B cell (primary cell): ENCODE results near the gene PI4KB. TPM values are rescaled to one million over a fixed set of nuclear protein-coding genes. Genes with fewer than 3 reads are reported as not detected.

Experiments used
- ATAC-seq: fragments of 200-7000 bp; cut with Tn5 transposase; one replicate; pipeline ENCODE4 v1.10.0; 2021; ENCODE audit warnings: low read depth, mild to moderate bottlenecking, moderate number of reproducible peaks, moderate library complexity
- CTCF ChIA-PET: fragments of 350-600 bp; sonication (Branson Sonifier 250); formaldehyde crosslinking; loops from one replicate; lab custom pipeline; 2021; ENCODE audit warnings: antibody characterized with exemption, inconsistent platforms; lab: Charles Lee
- POLR2A ChIA-PET: fragments of 350-600 bp; sonication (Branson Sonifier 250); formaldehyde crosslinking; loops from one replicate; lab custom pipeline; 2021; ENCODE audit warnings: antibody characterized with exemption; lab: Charles Lee
- DNase-seq: peaks from one replicate; pipeline ENCODE4 v3.0.0; 2013
- H2AFZ ChIP-seq: 2 replicates; pipeline ENCODE4 v1.6.1; 2012; ENCODE audit warnings: mild to moderate bottlenecking, low read depth, low read length; ENCODE audit not compliant: insufficient read depth, poor library complexity, severe bottlenecking
- H3K27ac ChIP-seq, 2 donors: 1 replicate in 1 of 2; 2 replicates in 1 of 2; pipeline ENCODE4 v1.5.1; 2012 to 2013; ENCODE audit warnings: low read length in 2 of 2, mild to moderate bottlenecking in 2 of 2, moderate library complexity in 1 of 2
- H3K27me3 ChIP-seq, 4 experiments: fragments of 200-600 bp in 1 of 4; sonication (generic) in 1 of 4; replicated peaks in 1 of 4; 1 replicate in 2 of 4; 2 replicates in 2 of 4; pipeline versions ENCODE4 v1.6.1 to v1.7.0; 2013 to 2016; ENCODE audit warnings: low read length in 3 of 4, mild to moderate bottlenecking in 2 of 4, mixed read lengths in 1 of 4, moderate library complexity in 1 of 4; ENCODE audit not compliant: insufficient read depth in 4 of 4, control insufficient read depth in 3 of 4; ENCODE audit errors: control extremely low read depth in 1 of 4
- H3K36me3 ChIP-seq, 2 experiments: replicated peaks in 1 of 2; 1 replicate in 1 of 2; 2 replicates in 1 of 2; pipeline versions ENCODE4 v1.6.1 to v1.7.1; 2013; ENCODE audit warnings: low read length in 1 of 2; ENCODE audit not compliant: insufficient read depth in 2 of 2, control insufficient read depth in 1 of 2; ENCODE audit errors: control extremely low read depth in 1 of 2, extremely low read depth in 1 of 2
- H3K4me1 ChIP-seq, 2 donors: fragments of 200-600 bp in 1 of 2; sonication (generic) in 1 of 2; 1 replicate in 1 of 2; 2 replicates in 1 of 2; pipeline versions ENCODE4 v1.5.1 to v1.6.1; 2013 to 2017; ENCODE audit warnings: low read length in 2 of 2; ENCODE audit not compliant: control insufficient read depth in 2 of 2, insufficient read depth in 2 of 2
- H3K4me2 ChIP-seq: replicated peaks from 2 replicates; pipeline ENCODE3; 2012; ENCODE audit warnings: mild to moderate bottlenecking, low read depth, low read length; ENCODE audit not compliant: poor library complexity, severe bottlenecking
- H3K4me3 ChIP-seq, 5 experiments: fragments of 200-600 bp in 1 of 5; sonication (generic) in 1 of 5; 1 replicate in 3 of 5; 2 replicates in 2 of 5; pipeline versions ENCODE4 v1.5.1 to v1.7.0; 2011 to 2016; ENCODE audit warnings: low read length in 4 of 5, mild to moderate bottlenecking in 4 of 5, low read depth in 2 of 5, control low read depth in 1 of 5, moderate library complexity in 1 of 5; ENCODE audit not compliant: insufficient read depth in 1 of 5; ENCODE audit errors: control extremely low read depth in 1 of 5, extremely low read depth in 1 of 5
- H3K79me2 ChIP-seq: fragments of 200-600 bp; sonication (generic); one replicate; pipeline ENCODE4 v1.6.0; 2016; ENCODE audit warnings: low read length; ENCODE audit not compliant: control insufficient read depth, insufficient read depth
- H3K9ac ChIP-seq: fragments of 200-600 bp; sonication (generic); 2 replicates; pipeline ENCODE4 v1.6.1; 2017; ENCODE audit warnings: mild to moderate bottlenecking, low read length, moderate library complexity
- H3K9me3 ChIP-seq, 3 donors: one replicate each; pipeline versions ENCODE4 v1.6.1 to v1.7.1; 2013; ENCODE audit warnings: low read length in 2 of 3; ENCODE audit not compliant: control insufficient read depth in 2 of 3, insufficient read depth in 1 of 3; ENCODE audit errors: control extremely low read depth in 1 of 3
- H4K20me1 ChIP-seq: 2 replicates; pipeline ENCODE4 v1.6.0; 2012; ENCODE audit warnings: mild to moderate bottlenecking, low read length; ENCODE audit not compliant: insufficient read depth, control insufficient read depth, poor library complexity, severe bottlenecking
- H3K27ac Mint-ChIP-seq: one replicate; pipeline ENCODE4 v1.8.0; 2021; ENCODE audit warnings: mixed read lengths
- H3K27me3 Mint-ChIP-seq: one replicate; pipeline ENCODE4 v1.8.0; 2021; ENCODE audit warnings: mixed read lengths
- H3K4me1 Mint-ChIP-seq: one replicate; pipeline ENCODE4 v1.8.0; 2021; ENCODE audit warnings: mixed read lengths
- H3K4me3 Mint-ChIP-seq: one replicate; pipeline ENCODE4 v1.8.0; 2021; ENCODE audit warnings: mixed read lengths
- H3K9me3 Mint-ChIP-seq: one replicate; pipeline ENCODE4 v1.8.0; 2022; ENCODE audit warnings: mixed read lengths; ENCODE audit not compliant: insufficient read depth
- EZH2 ChIP-seq: IDR thresholded peaks from 2 replicates; pipeline ENCODE4 v1.6.1; 2012; ENCODE audit warnings: borderline replicate concordance, low read depth, mild to moderate bottlenecking, moderate library complexity, low read length; ENCODE audit not compliant: insufficient read depth, poor library complexity, severe bottlenecking
- WGBS: methylation state at CpG from one replicate; pipeline ENCODE4 v1.1.5; 2013; ENCODE audit warnings: missing lambda C conversion rate; ENCODE audit not compliant: insufficient coverage; 5-methylcytosine and 5-hydroxymethylcytosine counted together
- intact Hi-C: fragments of 100-400 bp; cut with micrococcal nuclease; formaldehyde crosslinking; loops from one replicate; pipeline ENCODE4 v1.10.0; 2022
- polyA plus RNA-seq: library from polyadenylated mRNA; depleted of rRNA; stranded (reverse); fragments of >200 nt; gene quantifications from 2 replicates; pipeline ENCODE4 v1.2.3, GENCODE V29; 2012
- total RNA-seq, 2 donors: library from RNA; stranded (reverse); fragments of 120-200 nt in 1 of 2; gene quantifications; 1 replicate in 1 of 2; 2 replicates in 1 of 2; pipeline versions ENCODE4 v1.2.3 to v1.2.4, GENCODE V29; 2013 to 2022
- TF ChIP-seq, protein P1 (sequence below): fragments of 200-600 bp; IDR thresholded peaks from one replicate; pipeline ENCODE4 v1.8.0; 2022; ENCODE audit warnings: antibody characterized with exemption, mild to moderate bottlenecking

Gene PI4KB
- total and polyA plus RNA-seq, 2 donors (not counting 1 experiment from before 2014, with no cell fraction given): 110 to 138 TPM

DNA sequence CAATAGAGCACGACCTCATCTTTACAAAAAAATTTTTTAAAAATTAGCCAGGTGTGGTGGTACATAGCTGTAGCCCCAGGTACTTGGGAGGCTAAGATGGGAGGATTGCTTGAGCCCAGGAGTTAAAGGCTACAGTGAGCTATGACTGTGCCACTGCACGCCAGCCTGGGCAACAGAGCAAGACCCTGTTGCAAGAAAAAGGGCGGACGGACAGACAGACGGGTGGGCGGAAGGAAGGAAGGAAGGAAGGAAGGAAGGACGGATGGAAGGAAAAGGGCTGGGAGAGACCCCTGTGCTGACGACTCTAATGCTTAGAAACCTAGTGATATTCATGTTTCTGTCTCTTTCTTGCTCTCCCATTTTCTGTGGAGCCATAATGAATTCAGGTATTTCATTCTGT is 14.4 kb downstream of the PI4KB start:
- TF ChIP-seq EZH2: no peak
- TF ChIP-seq, protein P1, sequence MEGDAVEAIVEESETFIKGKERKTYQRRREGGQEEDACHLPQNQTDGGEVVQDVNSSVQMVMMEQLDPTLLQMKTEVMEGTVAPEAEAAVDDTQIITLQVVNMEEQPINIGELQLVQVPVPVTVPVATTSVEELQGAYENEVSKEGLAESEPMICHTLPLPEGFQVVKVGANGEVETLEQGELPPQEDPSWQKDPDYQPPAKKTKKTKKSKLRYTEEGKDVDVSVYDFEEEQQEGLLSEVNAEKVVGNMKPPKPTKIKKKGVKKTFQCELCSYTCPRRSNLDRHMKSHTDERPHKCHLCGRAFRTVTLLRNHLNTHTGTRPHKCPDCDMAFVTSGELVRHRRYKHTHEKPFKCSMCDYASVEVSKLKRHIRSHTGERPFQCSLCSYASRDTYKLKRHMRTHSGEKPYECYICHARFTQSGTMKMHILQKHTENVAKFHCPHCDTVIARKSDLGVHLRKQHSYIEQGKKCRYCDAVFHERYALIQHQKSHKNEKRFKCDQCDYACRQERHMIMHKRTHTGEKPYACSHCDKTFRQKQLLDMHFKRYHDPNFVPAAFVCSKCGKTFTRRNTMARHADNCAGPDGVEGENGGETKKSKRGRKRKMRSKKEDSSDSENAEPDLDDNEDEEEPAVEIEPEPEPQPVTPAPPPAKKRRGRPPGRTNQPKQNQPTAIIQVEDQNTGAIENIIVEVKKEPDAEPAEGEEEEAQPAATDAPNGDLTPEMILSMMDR: no peak
- H2AFZ ChIP-seq: no peak overlapping the region
- DNase-seq (no peak), ATAC-seq (no peak)
- peaks cover 20% of the 10 kb centered on the region for H3K4me1 Mint-ChIP-seq
- H4K20me1 ChIP-seq: peaks cover 58% of the 10 kb centered on the region
- H3K9ac ChIP-seq: no peak overlapping the region
- peaks cover 2 to 88% of the 10 kb centered on the region in 2 experiments for H3K36me3 ChIP-seq
- ChIA-PET POLR2A (no interaction called here), CTCF (interaction anchor here (0.5 to 7.8 kb wide), 4 partner anchors 10 to 454 kb away, joined by 3 to 45 read pairs (median 10); no protein-coding TSS in a partner anchor)
- H3K9me3 Mint-ChIP-seq: no peaks in the 10 kb centered on the region
- no peaks in the 10 kb centered on the region for H3K9me3 ChIP-seq
- no peaks in the 10 kb centered on the region for H3K4me1 ChIP-seq
- intact Hi-C loops: no loop called here
- H3K79me2 ChIP-seq: peaks cover 73% of the 10 kb centered on the region
- WGBS: 94% methylated on average over 6 of the region's 8 CpGs
- H3K27me3 Mint-ChIP-seq: no peaks in the 10 kb centered on the region
- no peak overlapping the region for H3K27ac Mint-ChIP-seq
- H3K27me3 ChIP-seq: no peaks in the 10 kb centered on the region
- H3K27ac ChIP-seq: no peak overlapping the region
- H3K4me3 ChIP-seq: no peak overlapping the region
- no peak overlapping the region for H3K4me2 ChIP-seq
- H3K4me3 Mint-ChIP-seq: no peak overlapping the region

DNA sequence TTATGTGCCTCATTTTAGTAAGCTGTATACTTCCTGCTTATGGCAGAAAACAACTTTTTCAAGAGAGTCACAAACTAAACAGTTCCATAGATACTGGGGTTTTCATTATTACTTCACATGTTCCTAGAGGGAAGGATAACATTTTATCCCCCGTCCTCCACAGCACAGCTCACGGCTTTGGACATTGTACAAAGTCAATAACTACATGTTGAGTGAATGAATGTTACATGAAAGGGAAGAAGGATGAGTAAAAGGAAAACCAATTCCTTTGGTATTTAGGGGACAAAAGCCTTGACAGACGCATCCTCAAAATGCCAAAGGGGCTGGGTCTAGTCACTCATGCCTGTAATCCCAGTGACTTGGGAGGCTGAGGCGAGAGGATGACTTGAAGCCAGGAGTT is 14.8 kb downstream of the PI4KB start:
- CTCF ChIA-PET: interaction anchor here (0.9 to 7.8 kb wide), 4 partner anchors 11 to 28 kb away, joined by 3 to 45 read pairs (median 10); no protein-coding TSS in a partner anchor
- Histone ChIP-seq H3K79me2 (peaks cover 72% of the 10 kb centered on the region), H2AFZ (no peak overlapping the region), H4K20me1 (peaks cover 59% of the 10 kb centered on the region), H3K9ac (no peak overlapping the region), H3K4me1 (no peaks in the 10 kb centered on the region), H3K27me3 (no peaks in the 10 kb centered on the region), H3K27ac (no peak overlapping the region), H3K9me3 (no peaks in the 10 kb centered on the region), H3K4me3 (no peak overlapping the region), H3K4me2 (no peak overlapping the region), H3K36me3 (peaks cover under 1 to 91% of the 10 kb centered on the region in 2 experiments)
- ATAC-seq (no peak), DNase-seq (no peak)
- Mint-ChIP-seq H3K27me3 (no peaks in the 10 kb centered on the region), H3K9me3 (no peaks in the 10 kb centered on the region), H3K27ac (no peak overlapping the region), H3K4me3 (no peak overlapping the region), H3K4me1 (peaks cover 18% of the 10 kb centered on the region)
- intact Hi-C loops: no loop called here
- TF ChIP-seq, protein P1: no peak
- no peak for TF ChIP-seq EZH2
- POLR2A ChIA-PET: no interaction called here
- WGBS: no CpG with 5 or more reads among the region's 4 CpGs
